Measurements from ENCODE around the gene NPPB.

The NPPB gene

DNA sequence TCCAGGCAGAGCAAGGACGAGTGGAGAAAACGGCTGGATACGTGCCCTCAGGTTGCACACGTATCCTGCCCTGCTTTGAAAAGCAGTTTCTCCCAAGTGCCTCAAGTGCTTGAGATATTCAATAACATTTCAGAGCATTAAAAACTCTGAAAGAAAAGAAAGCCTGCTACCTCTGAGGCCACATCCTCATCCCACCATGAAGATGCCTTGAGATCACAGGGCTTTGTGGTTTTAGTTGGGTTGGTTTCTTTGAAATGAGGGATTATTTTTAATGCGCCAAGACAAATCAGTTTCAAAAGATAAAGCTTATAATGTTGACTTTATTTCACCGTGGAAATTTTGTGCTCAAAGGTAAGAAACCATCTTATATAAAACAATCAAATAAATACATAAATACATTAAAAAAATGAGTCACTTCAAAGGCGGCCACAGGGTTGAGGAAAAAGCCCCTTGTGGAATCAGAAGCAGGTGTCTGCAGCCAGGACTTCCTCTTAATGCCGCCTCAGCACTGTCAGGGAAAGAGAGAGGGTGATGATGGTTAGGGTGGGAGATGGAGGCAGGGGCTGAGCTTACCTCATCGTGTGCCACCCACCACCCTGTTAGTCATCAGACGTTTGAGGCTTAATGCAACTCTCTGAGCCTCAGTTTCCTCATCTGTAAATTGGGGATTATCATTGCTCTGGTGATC lies 1.4 kb downstream of the NPPB start:
- Mint-ChIP-seq H3K36me3 (ENCODE audit: low read depth) (no peaks in the 10 kb centered on the region), H3K4me3 (no peak overlapping the region), H3K27ac (no peak overlapping the region), H3K4me1 (ENCODE audit: low read depth) (no peaks in the 10 kb centered on the region), H3K9me3 (no peaks in the 10 kb centered on the region), H3K27me3 (ENCODE audit: low read depth) (peaks cover 32% of the 10 kb centered on the region)
- DNase-seq (ENCODE audit: low spot score), result no peak

GRCh38 chr1:11856698-11857097 lies 2.0 kb downstream of the NPPB start:
- Mint-ChIP-seq H3K4me1 (ENCODE audit: low read depth) (no peaks in the 10 kb centered on the region), H3K36me3 (ENCODE audit: low read depth) (no peaks in the 10 kb centered on the region), H3K27ac (no peak overlapping the region), H3K4me3 (no peak overlapping the region), H3K27me3 (ENCODE audit: low read depth) (peaks cover 32% of the 10 kb centered on the region), H3K9me3 (no peaks in the 10 kb centered on the region)
- DNase-seq (ENCODE audit: low spot score), result no peak

GRCh38 chr1:11855430-11855829 lies 3.3 kb downstream of the NPPB start:
- Mint-ChIP-seq H3K4me1 (ENCODE audit: low read depth) (no peaks in the 10 kb centered on the region), H3K4me3 (no peak overlapping the region), H3K27me3 (ENCODE audit: low read depth) (peaks cover 30% of the 10 kb centered on the region), H3K36me3 (ENCODE audit: low read depth) (no peaks in the 10 kb centered on the region), H3K9me3 (no peaks in the 10 kb centered on the region), H3K27ac (no peak overlapping the region)
- DNase-seq (ENCODE audit: low spot score), result no peak

- H3K4me3 Mint-ChIP-seq, result no peak overlapping the region
- peaks cover 25% of the 10 kb centered on the region for H3K27me3 Mint-ChIP-seq (ENCODE audit: low read depth)
- no peak for DNase-seq (ENCODE audit: low spot score)
- no peaks in the 10 kb centered on the region for H3K9me3 Mint-ChIP-seq
- H3K4me1 Mint-ChIP-seq (ENCODE audit: low read depth), result no peaks in the 10 kb centered on the region
- H3K36me3 Mint-ChIP-seq (ENCODE audit: low read depth), result no peaks in the 10 kb centered on the region
- H3K27ac Mint-ChIP-seq, result no peak overlapping the region
These were observed 4.2 kb downstream of the NPPB start for GRCh38 chr1:11854519-11854918.

- no peak overlapping the region for H3K27ac Mint-ChIP-seq
- no peak for DNase-seq (ENCODE audit: low spot score)
- H3K36me3 Mint-ChIP-seq (ENCODE audit: low read depth), result no peaks in the 10 kb centered on the region
- H3K4me1 Mint-ChIP-seq (ENCODE audit: low read depth), result no peaks in the 10 kb centered on the region
- H3K9me3 Mint-ChIP-seq, result no peaks in the 10 kb centered on the region
- H3K4me3 Mint-ChIP-seq, result no peak overlapping the region
- peaks cover 10% of the 10 kb centered on the region for H3K27me3 Mint-ChIP-seq (ENCODE audit: low read depth)
These were observed 7.6 kb downstream of the NPPB start for GRCh38 chr1:11851180-11851579.

DNA sequence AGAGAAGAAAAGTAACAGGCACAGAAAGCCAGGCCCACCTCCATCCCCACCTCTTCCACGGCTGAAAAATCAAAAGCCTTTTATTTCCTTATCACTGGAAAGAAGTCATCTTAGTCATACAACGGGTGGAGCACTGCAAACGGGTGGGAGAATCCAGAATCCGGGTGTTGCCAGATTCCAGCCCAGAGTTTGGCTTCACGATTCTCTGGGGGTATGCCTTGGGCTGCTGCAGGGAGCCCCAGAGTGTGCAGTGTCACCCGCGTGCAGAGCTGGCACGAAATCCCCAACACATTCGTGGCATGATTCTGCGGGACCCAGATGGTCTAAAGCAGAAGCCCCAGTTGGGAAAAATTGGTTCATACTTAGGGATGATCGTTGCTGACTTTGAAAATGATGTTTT lies 8.6 kb downstream of the NPPB start:
- peaks cover 10% of the 10 kb centered on the region for H3K27me3 Mint-ChIP-seq (ENCODE audit: low read depth)
- no peaks in the 10 kb centered on the region for H3K4me1 Mint-ChIP-seq (ENCODE audit: low read depth)
- no peak overlapping the region for H3K4me3 Mint-ChIP-seq
- H3K27ac Mint-ChIP-seq, result no peak overlapping the region
- H3K9me3 Mint-ChIP-seq, result no peaks in the 10 kb centered on the region
- H3K36me3 Mint-ChIP-seq (ENCODE audit: low read depth), result peaks cover 5% of the 10 kb centered on the region
- DNase-seq (ENCODE audit: low spot score), result no peak

- Mint-ChIP-seq H3K36me3 (ENCODE audit: low read depth) (peaks cover 11% of the 10 kb centered on the region), H3K4me3 (no peak overlapping the region), H3K27ac (no peak overlapping the region)
These were observed 10.4 kb downstream of the NPPB start for GRCh38 chr1:11848373-11848700.

GRCh38 chr1:11847667-11848372 lies 10.9 kb downstream of the NPPB start, which contains the start of gene NPPA:
NPPA (minus strand) TSS chr1:11847783; CDS start chr1:11847684, 99 bp downstream.
- Mint-ChIP-seq H3K4me3 (no peak within 1 kb of the TSS), H3K4me1 (ENCODE audit: low read depth) (no peaks in the 10 kb centered on the region), H3K9me3 (no peaks in the 10 kb centered on the region), H3K36me3 (ENCODE audit: low read depth) (peaks cover 11% of the 10 kb centered on the region), H3K27ac (no peak within 1 kb of the TSS), H3K27me3 (ENCODE audit: low read depth) (peaks cover 6% of the 10 kb centered on the region)
- DNase-seq (ENCODE audit: low spot score), result no peak

More at GRCh38 chr1:11848373-11848700, 10.4 kb downstream of the NPPB start:
- no peaks in the 10 kb centered on the region for H3K4me1 Mint-ChIP-seq (ENCODE audit: low read depth)
- peaks cover 6% of the 10 kb centered on the region for H3K27me3 Mint-ChIP-seq (ENCODE audit: low read depth)
- no peaks in the 10 kb centered on the region for H3K9me3 Mint-ChIP-seq
- no peak for DNase-seq (ENCODE audit: low spot score)

DNA sequence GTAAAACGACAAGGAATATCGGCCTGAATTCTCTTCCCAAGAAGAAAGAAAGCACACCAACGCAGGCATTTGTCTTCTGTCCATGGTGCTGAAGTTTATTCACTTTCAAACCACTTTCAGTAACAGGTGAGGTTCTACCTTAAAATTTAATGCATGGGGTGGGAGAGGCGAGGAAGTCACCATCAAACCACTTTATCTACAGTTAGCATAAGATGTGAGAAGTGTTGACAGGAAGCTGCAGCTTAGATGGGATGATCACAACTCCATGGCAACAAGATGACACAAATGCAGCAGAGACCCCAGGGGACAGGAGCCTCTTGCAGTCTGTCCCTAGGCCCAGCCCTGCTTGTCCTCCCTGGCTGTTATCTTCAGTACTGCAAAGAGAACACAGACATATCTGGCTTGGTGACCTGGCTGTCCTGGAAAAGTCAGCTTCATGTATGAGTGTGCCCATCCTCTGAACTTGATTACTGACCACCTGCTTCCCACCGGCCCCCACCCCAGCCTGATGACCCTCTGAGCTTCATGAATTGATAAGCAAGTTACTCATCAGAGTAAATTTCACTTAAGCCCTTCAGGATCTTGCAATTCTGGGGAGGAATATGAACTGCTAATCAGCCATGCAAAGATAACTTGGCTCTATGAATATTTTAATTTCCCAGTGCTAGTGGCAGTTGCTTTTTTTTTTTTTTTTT lies 13.0 kb downstream of the NPPB start:
- H3K4me3 Mint-ChIP-seq, result no peak overlapping the region
- H3K27ac Mint-ChIP-seq, result no peak overlapping the region

GRCh38 chr1:11842154-11843041 lies 16.3 kb downstream of the NPPB start:
- H3K27me3 Mint-ChIP-seq (ENCODE audit: low read depth), result no peaks in the 10 kb centered on the region
- no peak overlapping the region for H3K4me3 Mint-ChIP-seq
- no peak overlapping the region for H3K27ac Mint-ChIP-seq
- peaks cover 34% of the 10 kb centered on the region for H3K36me3 Mint-ChIP-seq (ENCODE audit: low read depth)
- no peaks in the 10 kb centered on the region for H3K9me3 Mint-ChIP-seq
- H3K4me1 Mint-ChIP-seq (ENCODE audit: low read depth), result peaks cover 5% of the 10 kb centered on the region
- DNase-seq (ENCODE audit: low spot score), result no peak

More for the DNA sequence above, 13.0 kb downstream of the NPPB start:
- no peaks in the 10 kb centered on the region for H3K9me3 Mint-ChIP-seq
- DNase-seq (ENCODE audit: low spot score), result no peak
- peaks cover 18% of the 10 kb centered on the region for H3K36me3 Mint-ChIP-seq (ENCODE audit: low read depth)
- H3K4me1 Mint-ChIP-seq (ENCODE audit: low read depth), result no peaks in the 10 kb centered on the region
- no peaks in the 10 kb centered on the region for H3K27me3 Mint-ChIP-seq (ENCODE audit: low read depth)

GRCh38 chr1:11841245-11842153 lies 17.2 kb downstream of the NPPB start:
- Mint-ChIP-seq H3K4me3 (no peak overlapping the region), H3K9me3 (no peaks in the 10 kb centered on the region), H3K4me1 (ENCODE audit: low read depth) (peaks cover 5% of the 10 kb centered on the region), H3K27ac (no peak overlapping the region), H3K36me3 (ENCODE audit: low read depth) (peaks cover 34% of the 10 kb centered on the region), H3K27me3 (ENCODE audit: low read depth) (no peaks in the 10 kb centered on the region)
- no peak for DNase-seq (ENCODE audit: low spot score)

GRCh38 chr1:11839727-11840705 lies 18.7 kb downstream of the NPPB start:
- H3K4me1 Mint-ChIP-seq (ENCODE audit: low read depth), result peaks cover 5% of the 10 kb centered on the region
- H3K27ac Mint-ChIP-seq, result no peak overlapping the region
- DNase-seq (ENCODE audit: low spot score), result no peak
- H3K9me3 Mint-ChIP-seq, result no peaks in the 10 kb centered on the region
- H3K4me3 Mint-ChIP-seq, result no peak overlapping the region
- no peaks in the 10 kb centered on the region for H3K27me3 Mint-ChIP-seq (ENCODE audit: low read depth)
- peaks cover 34% of the 10 kb centered on the region for H3K36me3 Mint-ChIP-seq (ENCODE audit: low read depth)
